ENCODE data around the gene PTPRQ. TPM values are rescaled to one million over a fixed set of nuclear protein-coding genes. Genes with fewer than 3 reads are reported as not detected.

Gene PTPRQ, protein sequence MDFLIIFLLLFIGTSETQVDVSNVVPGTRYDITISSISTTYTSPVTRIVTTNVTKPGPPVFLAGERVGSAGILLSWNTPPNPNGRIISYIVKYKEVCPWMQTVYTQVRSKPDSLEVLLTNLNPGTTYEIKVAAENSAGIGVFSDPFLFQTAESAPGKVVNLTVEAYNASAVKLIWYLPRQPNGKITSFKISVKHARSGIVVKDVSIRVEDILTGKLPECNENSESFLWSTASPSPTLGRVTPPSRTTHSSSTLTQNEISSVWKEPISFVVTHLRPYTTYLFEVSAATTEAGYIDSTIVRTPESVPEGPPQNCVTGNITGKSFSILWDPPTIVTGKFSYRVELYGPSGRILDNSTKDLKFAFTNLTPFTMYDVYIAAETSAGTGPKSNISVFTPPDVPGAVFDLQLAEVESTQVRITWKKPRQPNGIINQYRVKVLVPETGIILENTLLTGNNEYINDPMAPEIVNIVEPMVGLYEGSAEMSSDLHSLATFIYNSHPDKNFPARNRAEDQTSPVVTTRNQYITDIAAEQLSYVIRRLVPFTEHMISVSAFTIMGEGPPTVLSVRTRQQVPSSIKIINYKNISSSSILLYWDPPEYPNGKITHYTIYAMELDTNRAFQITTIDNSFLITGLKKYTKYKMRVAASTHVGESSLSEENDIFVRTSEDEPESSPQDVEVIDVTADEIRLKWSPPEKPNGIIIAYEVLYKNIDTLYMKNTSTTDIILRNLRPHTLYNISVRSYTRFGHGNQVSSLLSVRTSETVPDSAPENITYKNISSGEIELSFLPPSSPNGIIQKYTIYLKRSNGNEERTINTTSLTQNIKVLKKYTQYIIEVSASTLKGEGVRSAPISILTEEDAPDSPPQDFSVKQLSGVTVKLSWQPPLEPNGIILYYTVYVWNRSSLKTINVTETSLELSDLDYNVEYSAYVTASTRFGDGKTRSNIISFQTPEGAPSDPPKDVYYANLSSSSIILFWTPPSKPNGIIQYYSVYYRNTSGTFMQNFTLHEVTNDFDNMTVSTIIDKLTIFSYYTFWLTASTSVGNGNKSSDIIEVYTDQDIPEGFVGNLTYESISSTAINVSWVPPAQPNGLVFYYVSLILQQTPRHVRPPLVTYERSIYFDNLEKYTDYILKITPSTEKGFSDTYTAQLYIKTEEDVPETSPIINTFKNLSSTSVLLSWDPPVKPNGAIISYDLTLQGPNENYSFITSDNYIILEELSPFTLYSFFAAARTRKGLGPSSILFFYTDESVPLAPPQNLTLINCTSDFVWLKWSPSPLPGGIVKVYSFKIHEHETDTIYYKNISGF (N-terminal part only)
- total RNA-seq: not detected

DNA sequence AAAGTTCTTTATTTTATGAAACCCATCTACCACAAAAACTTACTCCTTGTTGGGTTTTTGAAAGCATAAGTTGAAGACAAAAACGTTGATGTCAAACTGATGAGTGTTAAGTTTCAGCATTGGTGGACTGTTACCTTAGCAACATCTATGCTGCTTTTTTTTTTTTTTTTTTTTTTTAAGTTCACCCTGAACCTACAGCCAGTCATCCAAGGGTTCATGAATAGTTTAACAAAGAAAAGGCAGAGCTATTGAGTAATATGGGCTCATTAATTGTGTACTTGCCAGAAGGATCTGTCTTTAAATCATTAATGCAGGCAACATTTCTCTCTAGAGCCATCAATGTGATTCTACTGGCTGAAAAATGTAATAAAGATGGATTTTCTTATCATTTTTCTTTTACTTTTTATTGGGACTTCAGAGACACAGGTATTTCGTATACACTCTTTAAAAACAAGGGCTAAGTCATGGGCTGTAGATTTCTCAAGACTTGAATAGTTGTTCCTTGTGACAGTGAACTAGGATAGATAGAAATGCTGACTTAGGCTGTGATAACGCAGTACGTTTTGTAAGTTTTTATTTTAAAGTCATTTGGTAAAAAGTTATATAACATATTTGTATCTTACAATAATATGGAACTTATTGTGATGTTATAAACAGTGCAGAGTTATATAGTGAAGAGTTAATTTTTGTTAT lies at the start of gene PTPRQ:
Gene PTPRQ, plus strand, starts transcription at position 262 of the 693 bp plus-strand sequence. Its CDS starts 111 bp downstream, at position 373.

DNA sequence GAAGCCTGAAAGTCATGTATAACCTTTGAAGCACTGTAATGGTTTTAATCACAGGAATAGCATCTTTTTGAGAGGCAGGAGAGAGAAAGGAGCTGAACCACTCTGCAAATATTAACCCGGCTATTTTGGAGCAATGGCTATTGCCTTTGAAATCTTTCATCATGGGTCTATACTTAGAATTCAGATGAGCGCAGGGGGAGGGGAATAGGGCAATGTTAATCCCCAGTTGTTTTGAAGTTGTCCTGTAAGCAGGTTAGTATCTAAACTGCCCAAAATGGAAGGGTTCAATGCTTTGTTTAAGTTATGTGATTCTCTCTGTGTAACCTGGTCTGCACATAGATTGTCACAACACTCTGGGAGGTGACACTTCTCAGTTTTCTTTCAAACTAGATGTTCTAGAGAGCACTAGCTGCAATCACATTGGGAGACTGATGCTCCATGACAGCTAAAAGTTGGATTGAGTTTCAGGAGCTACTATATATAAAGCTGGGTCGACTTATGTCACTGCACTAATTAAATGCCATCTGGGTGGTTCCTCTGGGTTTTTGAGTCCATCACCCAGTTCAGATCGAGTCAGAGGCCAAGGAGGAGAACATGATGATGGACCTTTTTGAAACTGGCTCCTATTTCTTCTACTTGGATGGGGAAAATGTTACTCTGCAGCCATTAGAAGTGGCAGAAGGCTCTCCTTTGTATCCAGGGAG lies 263.2 kb downstream of the PTPRQ start, which contains the start of gene MYF6:
Gene MYF6, plus strand, starts transcription at position 509 of the 704 bp plus-strand sequence. Its CDS starts 86 bp downstream, at position 595.

DNA sequence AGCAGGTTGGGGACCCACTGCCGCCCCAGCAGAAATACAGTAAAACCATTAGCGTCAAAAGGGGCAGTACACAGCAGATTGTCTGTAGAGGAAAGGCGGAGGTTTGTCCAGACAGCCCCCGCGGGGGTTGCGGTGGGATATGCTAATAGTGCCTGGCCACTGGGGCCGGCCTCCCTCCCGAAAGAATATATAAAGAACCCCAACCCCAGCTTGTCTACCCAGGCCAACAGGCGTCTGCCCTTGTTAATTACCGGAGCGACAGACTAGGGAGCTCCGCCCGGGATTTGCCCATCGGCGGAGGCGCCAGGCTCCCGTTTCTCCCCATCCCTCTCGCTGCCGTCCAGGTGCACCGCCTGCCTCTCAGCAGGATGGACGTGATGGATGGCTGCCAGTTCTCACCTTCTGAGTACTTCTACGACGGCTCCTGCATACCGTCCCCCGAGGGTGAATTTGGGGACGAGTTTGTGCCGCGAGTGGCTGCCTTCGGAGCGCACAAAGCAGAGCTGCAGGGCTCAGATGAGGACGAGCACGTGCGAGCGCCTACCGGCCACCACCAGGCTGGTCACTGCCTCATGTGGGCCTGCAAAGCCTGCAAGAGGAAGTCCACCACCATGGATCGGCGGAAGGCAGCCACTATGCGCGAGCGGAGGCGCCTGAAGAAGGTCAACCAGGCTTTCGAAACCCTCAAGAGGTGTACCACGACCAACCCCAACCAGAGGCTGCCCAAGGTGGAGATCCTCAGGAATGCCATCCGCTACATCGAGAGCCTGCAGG lies 272.8 kb downstream of the PTPRQ start, which contains the start of gene MYF5:
Gene MYF5, plus strand, starts transcription at position 217 of the 774 bp plus-strand sequence. Its CDS starts 152 bp downstream, at position 369.

Measured in melanocyte of skin (primary cell).